A549 (cell line): ENCODE data around the gene SRSF11. TPM values are rescaled to one million over a fixed set of nuclear protein-coding genes. Genes with fewer than 3 reads are reported as not detected.

ENCODE experiments used
- ATAC-seq, 2 experiments: fragments of 200-7000 bp in 1 of 2; fragments of >200 bp in 1 of 2; cut with Nextera tagmentation in 1 of 2; cut with Tn5 transposase in 1 of 2; 3 replicates each; pipeline versions ENCODE4 v1.8.0 to v1.9.1; 2018 to 2020; ENCODE audit warnings: mild to moderate bottlenecking in 1 of 2, moderate library complexity in 1 of 2
- CTCF ChIA-PET: fragments of 300-600 bp; sonication (Branson Sonifier 250); formaldehyde crosslinking; extraction: SDS; loops from one replicate; lab custom pipeline; 2021; ENCODE audit warnings: antibody characterized with exemption, inconsistent platforms; lab: Yijun Ruan, JAX
- POLR2A ChIA-PET: fragments of 350-600 bp; formaldehyde crosslinking; extraction: SDS; loops from one replicate; lab custom pipeline; 2021; ENCODE audit warnings: antibody characterized with exemption, inconsistent platforms; lab: Yijun Ruan, JAX
- DNase-seq, 2 experiments: peaks; one replicate each; pipeline versions ENCODE4 v3.0.0 to v3.0.0-alpha.2; 2011 to 2016; ENCODE audit warnings: low read depth in 1 of 2, low spot score in 1 of 2
- FAIRE-seq: peaks from 2 replicates; lab custom pipeline; 2011; peaks lifted over from hg19 to GRCh38; lab: Jason Lieb, UNC
- H3K27ac ChIP-seq, 2 experiments: fragments of >200 bp; sonication (Bioruptor Twin); formaldehyde crosslinking; 3 replicates each; pipeline ENCODE4 v1.5.1; 2016 to 2017
- H3K4me1 ChIP-seq: fragments of >200 bp; sonication (Bioruptor Twin); formaldehyde crosslinking; 3 replicates; pipeline ENCODE4 v1.6.1; 2016
- H3K4me2 ChIP-seq: fragments of >200 bp; sonication (Bioruptor Twin); formaldehyde crosslinking; 3 replicates; pipeline ENCODE4 v1.6.1; 2016
- H3K4me3 ChIP-seq: fragments of >200 bp; sonication (Bioruptor Twin); formaldehyde crosslinking; 3 replicates; pipeline ENCODE4 v1.5.1; 2016
- H3K9me3 ChIP-seq: fragments of >200 bp; sonication (Bioruptor Twin); formaldehyde crosslinking; 3 replicates; pipeline ENCODE4 v1.6.1; 2016
- ATOH8 ChIP-seq: fragments of 250-450 bp; sonication (Bioruptor Pico); IDR thresholded peaks from 2 replicates; pipeline ENCODE4 v1.5.0; 2020; ENCODE audit warnings: low read depth, mild to moderate bottlenecking, moderate library complexity
- BCL3 ChIP-seq: fragments of >200 bp; sonication (Bioruptor Twin); formaldehyde crosslinking; IDR thresholded peaks from 3 replicates; pipeline ENCODE4 v1.6.1; 2016
- BHLHE40 ChIP-seq: IDR thresholded peaks from 2 replicates; pipeline ENCODE4 v1.6.1; 2012; ENCODE audit warnings: low read depth, low read length, inconsistent platforms
- CTCF ChIP-seq: fragments of >200 bp; sonication (Bioruptor Twin); formaldehyde crosslinking; IDR thresholded peaks from 3 replicates; pipeline ENCODE4 v1.5.1; 2016
- ELK1 ChIP-seq: fragments of 150-350 bp; IDR thresholded peaks from 2 replicates; pipeline ENCODE4 v1.6.1; 2014; ENCODE audit warnings: low read depth, mild to moderate bottlenecking, low read length
- EP300 ChIP-seq, 2 experiments: fragments of >200 bp; sonication (Bioruptor Twin); formaldehyde crosslinking; IDR thresholded peaks; 2 replicates in 1 of 2; 3 replicates in 1 of 2; pipeline ENCODE4 v1.6.1; 2016 to 2017
- FOSL2 ChIP-seq, 2 experiments: fragments of 450-650 bp in 1 of 2; fragments of >200 bp in 1 of 2; sonication (Bioruptor Twin) in 1 of 2; formaldehyde crosslinking; IDR thresholded peaks; 2 replicates each; pipeline versions ENCODE4 v1.5.0 to v1.6.1; 2016 to 2020; ENCODE audit warnings: mild to moderate bottlenecking in 1 of 2, moderate library complexity in 1 of 2
- GATA3 ChIP-seq: IDR thresholded peaks from 2 replicates; pipeline ENCODE4 v1.6.1; 2012; ENCODE audit warnings: borderline replicate concordance
- HEYL ChIP-seq: fragments of 250-450 bp; sonication (Bioruptor Pico); IDR thresholded peaks from 2 replicates; pipeline ENCODE4 v1.8.0; 2021; ENCODE audit warnings: mild to moderate bottlenecking, moderate library complexity
- HMGXB4 ChIP-seq: fragments of 250-450 bp; sonication (Bioruptor Pico); IDR thresholded peaks from 2 replicates; pipeline ENCODE4 v1.5.0; 2021; ENCODE audit warnings: mild to moderate bottlenecking, moderate library complexity, borderline replicate concordance
- JUN ChIP-seq, 2 experiments: fragments of >200 bp; sonication (Bioruptor Twin); formaldehyde crosslinking; IDR thresholded peaks; 2 replicates in 1 of 2; 3 replicates in 1 of 2; pipeline ENCODE4 v1.6.1; 2016 to 2017
- JUNB ChIP-seq: fragments of >200 bp; sonication (Bioruptor Twin); formaldehyde crosslinking; IDR thresholded peaks from 2 replicates; pipeline ENCODE4 v1.6.1; 2016
- MAX ChIP-seq: IDR thresholded peaks from 2 replicates; pipeline ENCODE4 v1.6.1; 2012
- MAZ ChIP-seq: fragments of 150-350 bp; IDR thresholded peaks from 2 replicates; pipeline ENCODE4 v1.6.1; 2014; ENCODE audit warnings: antibody characterized with exemption, low read depth, low read length, borderline replicate concordance
- MYC ChIP-seq: IDR thresholded peaks from 2 replicates; pipeline ENCODE4 v1.6.1; 2012; ENCODE audit warnings: mild to moderate bottlenecking, inconsistent platforms, low read length, improper control_type of control experiment, borderline replicate concordance
- RAD21 ChIP-seq, 2 experiments: fragments of >200 bp in 1 of 2; sonication (Bioruptor Twin) in 1 of 2; formaldehyde crosslinking in 1 of 2; IDR thresholded peaks in 1 of 2; conservative IDR thresholded peaks in 1 of 2; 2 replicates in 1 of 2; 3 replicates in 1 of 2; pipeline ENCODE4 v1.6.1; 2012 to 2018; ENCODE audit warnings: inconsistent platforms in 1 of 2
- RFX5 ChIP-seq: fragments of 450-650 bp; IDR thresholded peaks from 2 replicates; pipeline ENCODE4 v1.7.1; 2014; ENCODE audit warnings: antibody characterized with exemption, mild to moderate bottlenecking, moderate library complexity
- SREBF2 ChIP-seq: fragments of 450-650 bp; IDR thresholded peaks from 2 replicates; pipeline ENCODE4 v1.6.1; 2014; ENCODE audit warnings: mild to moderate bottlenecking, moderate library complexity
- TFCP2L1 ChIP-seq: fragments of 250-450 bp; sonication (Bioruptor Pico); IDR thresholded peaks from 2 replicates; pipeline ENCODE4 v1.5.0; 2021; ENCODE audit warnings: mild to moderate bottlenecking
- ZFP36 ChIP-seq: fragments of 450-650 bp; IDR thresholded peaks from 2 replicates; pipeline ENCODE4 v1.6.1; 2014; ENCODE audit warnings: borderline replicate concordance; ENCODE audit not compliant: partially characterized antibody
- polyA plus RNA-seq, 4 experiments: library from polyadenylated mRNA; depleted of rRNA in 3 of 4; stranded (reverse); fragments of >200 nt; fragmentation: RNase III in 1 of 4; extraction: RNeasy Plus Mini Kit Qiagen cat#74134 plus additional on column Dnase treatment in 1 of 4; gene quantifications; 2 replicates in 3 of 4; 3 replicates in 1 of 4; pipeline ENCODE4 v1.2.3, GENCODE V29; 2011 to 2017

The SRSF11 gene
- polyA plus RNA-seq, 2 of the 4 experiments (the other 2 are of a cell fraction) = 144 to 172 TPM

- FAIRE-seq = no peak
These were observed 25.9 kb downstream of the SRSF11 start for GRCh38 chr1:70247122-70247521.

More at GRCh38 chr1:70247122-70247521, 25.9 kb downstream of the SRSF11 start:
- DNase-seq (no peak), ATAC-seq (no peak)
- H3K27ac ChIP-seq = no peak overlapping the region
- ChIA-PET CTCF (no interaction called here), POLR2A (no interaction called here)
- no peak overlapping the region for H3K4me2 ChIP-seq
- TF ChIP-seq ZFP36 (no peak), MYC (no peak), GATA3 (no peak), MAZ (no peak), ATOH8 (CRISPR knock-in tag) (no peak), MAX (no peak), BHLHE40 (no peak), CTCF (no peak), TFCP2L1 (CRISPR knock-in tag) (no peak), JUN (IDR thresholded peaks at IDR 0.05) (no peak), JUNB (no peak), EP300 (IDR thresholded peaks at IDR 0.05) (no peak), HMGXB4 (CRISPR knock-in tag) (no peak), FOSL2 (IDR thresholded peaks at IDR 0.05) (no peak), FOSL2 (CRISPR knock-in tag; IDR thresholded peaks at IDR 0.05) (no peak), HEYL (CRISPR knock-in tag) (no peak), RFX5 (no peak), SREBF2 (no peak), BCL3 (no peak), ELK1 (no peak), RAD21 (conservative IDR thresholded peaks at IDR 0.05 in 1 of 2, IDR thresholded peaks at IDR 0.05 in 1 of 2) (no peak)
- no peaks in the 10 kb centered on the region for H3K4me1 ChIP-seq
- no peaks in the 10 kb centered on the region for H3K9me3 ChIP-seq
- H3K4me3 ChIP-seq = no peak overlapping the region
